ENCODE measurements around the gene ADCY5. TPM values are rescaled to one million over a fixed set of nuclear protein-coding genes. Genes with fewer than 3 reads are reported as not detected.

The ADCY5 gene
- total RNA-seq, 2 donors from 2014 or later = 3.9 to 5.2 TPM

GRCh38 chr3:123322866-123323265 lies 126.0 kb downstream of the ADCY5 start:
- H3K27ac Mint-ChIP-seq = no peak overlapping the region
- H3K4me3 ChIP-seq (ENCODE audit: low read length) = no peak overlapping the region
- no peak overlapping the region for H3K9ac ChIP-seq (ENCODE audit: extremely low read depth, low read length, poor library complexity, severe bottlenecking)
- H3K36me3 ChIP-seq (ENCODE audit: control insufficient read depth, insufficient read depth, low read length) = no peaks in the 10 kb centered on the region
- H3K9me3 ChIP-seq (ENCODE audit: control insufficient read depth, low read length) = no peaks in the 10 kb centered on the region
- TF ChIP-seq, protein P1, sequence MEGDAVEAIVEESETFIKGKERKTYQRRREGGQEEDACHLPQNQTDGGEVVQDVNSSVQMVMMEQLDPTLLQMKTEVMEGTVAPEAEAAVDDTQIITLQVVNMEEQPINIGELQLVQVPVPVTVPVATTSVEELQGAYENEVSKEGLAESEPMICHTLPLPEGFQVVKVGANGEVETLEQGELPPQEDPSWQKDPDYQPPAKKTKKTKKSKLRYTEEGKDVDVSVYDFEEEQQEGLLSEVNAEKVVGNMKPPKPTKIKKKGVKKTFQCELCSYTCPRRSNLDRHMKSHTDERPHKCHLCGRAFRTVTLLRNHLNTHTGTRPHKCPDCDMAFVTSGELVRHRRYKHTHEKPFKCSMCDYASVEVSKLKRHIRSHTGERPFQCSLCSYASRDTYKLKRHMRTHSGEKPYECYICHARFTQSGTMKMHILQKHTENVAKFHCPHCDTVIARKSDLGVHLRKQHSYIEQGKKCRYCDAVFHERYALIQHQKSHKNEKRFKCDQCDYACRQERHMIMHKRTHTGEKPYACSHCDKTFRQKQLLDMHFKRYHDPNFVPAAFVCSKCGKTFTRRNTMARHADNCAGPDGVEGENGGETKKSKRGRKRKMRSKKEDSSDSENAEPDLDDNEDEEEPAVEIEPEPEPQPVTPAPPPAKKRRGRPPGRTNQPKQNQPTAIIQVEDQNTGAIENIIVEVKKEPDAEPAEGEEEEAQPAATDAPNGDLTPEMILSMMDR (conservative IDR thresholded peaks at IDR 0.05) = no peak
- H3K4me1 Mint-ChIP-seq = peaks cover 22% of the 10 kb centered on the region
- no peaks in the 10 kb centered on the region for H3K4me1 ChIP-seq (ENCODE audit: control insufficient read depth, insufficient read depth, low read length)
- H3K9me3 Mint-ChIP-seq = no peaks in the 10 kb centered on the region
- no peak for DNase-seq
- no peak overlapping the region for H3K4me3 Mint-ChIP-seq
- 87 to 93% methylated on average over 7 to 11 of the region's 11 CpGs for WGBS, 2 experiments (ENCODE audit: insufficient coverage in 1 of 2, insufficient read length in 1 of 2)
- H3K27me3 ChIP-seq (ENCODE audit: control insufficient read depth, insufficient read depth, low read length, poor library complexity, severe bottlenecking) = peaks cover 6% of the 10 kb centered on the region
- no peaks in the 10 kb centered on the region for H3K36me3 Mint-ChIP-seq (ENCODE audit: low read depth)
- H3K27me3 Mint-ChIP-seq (ENCODE audit: insufficient read depth) = no peaks in the 10 kb centered on the region
- H3K27ac ChIP-seq (ENCODE audit: low read depth, low read length) = no peak overlapping the region

GRCh38 chr3:123321806-123322205 lies 127.1 kb downstream of the ADCY5 start:
- Mint-ChIP-seq H3K27me3 (ENCODE audit: insufficient read depth) (no peaks in the 10 kb centered on the region), H3K27ac (no peak overlapping the region), H3K9me3 (no peaks in the 10 kb centered on the region), H3K4me3 (no peak overlapping the region), H3K4me1 (peaks cover 22% of the 10 kb centered on the region), H3K36me3 (ENCODE audit: low read depth) (no peaks in the 10 kb centered on the region)
- Histone ChIP-seq H3K9me3 (ENCODE audit: control insufficient read depth, low read length) (no peaks in the 10 kb centered on the region), H3K9ac (ENCODE audit: extremely low read depth, low read length, poor library complexity, severe bottlenecking) (no peak overlapping the region), H3K27me3 (ENCODE audit: control insufficient read depth, insufficient read depth, low read length, poor library complexity, severe bottlenecking) (peaks cover 5% of the 10 kb centered on the region), H3K27ac (ENCODE audit: low read depth, low read length) (no peak overlapping the region), H3K4me3 (ENCODE audit: low read length) (no peak overlapping the region), H3K4me1 (ENCODE audit: control insufficient read depth, insufficient read depth, low read length) (no peaks in the 10 kb centered on the region), H3K36me3 (ENCODE audit: control insufficient read depth, insufficient read depth, low read length) (no peaks in the 10 kb centered on the region)
- TF ChIP-seq, protein P1 (conservative IDR thresholded peaks at IDR 0.05) = no peak
- 92 to 95% methylated on average over 7 to 8 of the region's 8 CpGs for WGBS, 2 experiments (ENCODE audit: insufficient coverage in 1 of 2, insufficient read length in 1 of 2)
- DNase-seq = no peak

DNA sequence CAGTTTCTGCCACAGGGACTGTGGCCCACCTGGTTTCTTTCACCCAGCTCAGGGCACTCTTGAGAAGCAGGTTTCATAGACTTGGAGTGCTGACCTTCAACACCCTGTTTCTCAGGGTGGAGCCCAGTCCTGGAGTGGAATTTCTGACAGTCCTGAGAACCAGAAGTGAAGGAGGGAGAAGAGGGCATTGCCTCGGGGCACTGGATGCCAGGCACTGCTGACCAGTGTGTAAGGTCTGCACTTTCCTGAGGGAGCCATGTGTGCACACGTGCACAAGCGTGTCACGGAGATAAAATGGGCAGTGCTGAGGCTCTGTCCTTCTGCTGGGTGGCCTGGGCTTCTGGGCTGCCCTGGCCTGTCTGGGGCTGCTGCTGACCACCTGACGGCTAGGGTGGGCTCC lies 128.7 kb downstream of the ADCY5 start:
- Histone ChIP-seq H3K4me3 (ENCODE audit: low read length) (no peak overlapping the region), H3K9me3 (ENCODE audit: control insufficient read depth, low read length) (no peaks in the 10 kb centered on the region), H3K9ac (ENCODE audit: extremely low read depth, low read length, poor library complexity, severe bottlenecking) (no peak overlapping the region), H3K27me3 (ENCODE audit: control insufficient read depth, insufficient read depth, low read length, poor library complexity, severe bottlenecking) (peaks cover 5% of the 10 kb centered on the region), H3K27ac (ENCODE audit: low read depth, low read length) (no peak overlapping the region), H3K36me3 (ENCODE audit: control insufficient read depth, insufficient read depth, low read length) (no peaks in the 10 kb centered on the region), H3K4me1 (ENCODE audit: control insufficient read depth, insufficient read depth, low read length) (no peaks in the 10 kb centered on the region)
- WGBS, 2 experiments (ENCODE audit: insufficient coverage in 1 of 2, insufficient read length in 1 of 2) = 89 to 95% methylated on average over 4 to 5 of the region's 5 CpGs
- TF ChIP-seq, protein P1 (conservative IDR thresholded peaks at IDR 0.05) = no peak
- Mint-ChIP-seq H3K36me3 (ENCODE audit: low read depth) (no peaks in the 10 kb centered on the region), H3K27me3 (ENCODE audit: insufficient read depth) (no peaks in the 10 kb centered on the region), H3K9me3 (no peaks in the 10 kb centered on the region), H3K27ac (no peak overlapping the region), H3K4me1 (peaks cover 27% of the 10 kb centered on the region), H3K4me3 (no peak overlapping the region)
- DNase-seq = no peak
